ENCODE measurements around the gene TMEM161A.
"Not testable (repeated sequence)": the region's sequence is repeated elsewhere in the genome, so short reads cannot be mapped to it uniquely, and the experiment has no call there.

The TMEM161A gene

DNA sequence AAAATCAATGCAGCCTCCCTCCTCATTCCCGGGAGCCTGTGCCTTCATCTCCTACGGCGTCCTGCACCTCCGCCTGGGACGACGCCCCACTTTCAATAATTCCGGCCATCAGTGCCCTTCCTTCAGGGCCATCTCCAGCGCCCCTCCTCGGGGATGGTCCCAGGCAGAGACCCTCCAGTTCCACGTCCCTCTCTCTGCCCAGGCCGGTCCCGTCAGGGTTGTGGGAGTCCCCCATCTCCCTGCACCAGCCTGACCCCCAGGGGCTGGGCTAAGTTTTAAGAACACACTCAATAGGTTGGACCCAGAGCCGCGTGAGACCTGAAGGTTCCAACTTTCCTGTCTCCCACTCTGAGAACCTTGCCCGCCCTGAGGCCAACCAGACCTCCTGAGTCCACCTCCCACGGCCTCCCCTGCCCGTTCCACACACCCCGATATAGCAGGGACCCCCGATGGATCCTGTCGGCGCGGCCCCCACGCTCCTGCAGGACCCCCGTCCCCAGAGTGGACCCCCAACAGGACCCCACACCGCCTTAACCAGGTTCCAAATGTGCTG, 646 bp downstream of the TMEM161A start:
- Histone ChIP-seq H2BK120ac (ENCODE audit: low read depth, low read length) (no peak overlapping the region), H3K27me3 (ENCODE audit: control insufficient read depth in 3 of 3, insufficient read depth in 3 of 3, low read depth in 1 of 3, low read length in 3 of 3) (peaks cover 0 to 4% (median 0%) of the 10 kb centered on the region in 3 experiments), H3K9ac (ENCODE audit: low read depth, low read length, poor library complexity) (peak overlapping the region; percentile 76), H3K14ac (ENCODE audit: low read length) (peak overlapping the region; percentile 26), H2BK12ac (ENCODE audit: low read length) (no peak overlapping the region), H3K36me3 (replicated peaks in 1 of 2; ENCODE audit: control insufficient read depth in 2 of 2, insufficient read depth in 2 of 2, low read length in 2 of 2) (peaks cover 2% of the 10 kb centered on the region in 2 donors), H3K4me2 (ENCODE audit: insufficient read depth, low read length, poor library complexity, severe bottlenecking) (peak overlapping the region; percentile 90), H2AK5ac (ENCODE audit: low read depth, low read length) (peak overlapping the region; percentile 76), H3K23ac (ENCODE audit: low read depth, low read length, poor library complexity) (peak overlapping the region; percentile 47), H3K9me3 (replicated peaks in 1 of 2; ENCODE audit: control insufficient read depth in 2 of 2, insufficient read depth in 1 of 2, low read depth in 1 of 2, low read length in 2 of 2) (peaks cover 0 to 7% of the 10 kb centered on the region in 2 donors), H3K79me1 (ENCODE audit: low read depth, low read length) (no peaks in the 10 kb centered on the region), H4K91ac (ENCODE audit: low read depth, low read length, poor library complexity) (no peak overlapping the region), H3K18ac (ENCODE audit: low read length) (peak overlapping the region; percentile 97), H2AFZ (ENCODE audit: low read length) (peak overlapping the region; percentile 94), H2BK5ac (ENCODE audit: low read length) (no peak overlapping the region), H3K4me1 (ENCODE audit: control insufficient read depth in 2 of 2, insufficient read depth in 1 of 2, low read depth in 1 of 2, low read length in 2 of 2) (peaks cover 5 to 8% of the 10 kb centered on the region in 2 donors), H3K27ac (replicated peaks; ENCODE audit: low read length) (no peak overlapping the region), H3K4me3 (ENCODE audit: low read length in 2 of 2) (peak overlapping the region; percentile 75 to 85), H2BK15ac (ENCODE audit: low read length) (no peak overlapping the region), H4K8ac (ENCODE audit: low read depth, low read length) (no peak overlapping the region), H3K4ac (ENCODE audit: low read length) (no peak overlapping the region)
- no CpG with 5 or more reads among the region's 25 CpGs for WGBS, 2 donors (ENCODE audit: extremely low coverage in 2 of 2, insufficient read length in 2 of 2, insufficient replicate concordance in 1 of 2)
- DNase-seq (ENCODE audit: low spot score): no peak

DNA sequence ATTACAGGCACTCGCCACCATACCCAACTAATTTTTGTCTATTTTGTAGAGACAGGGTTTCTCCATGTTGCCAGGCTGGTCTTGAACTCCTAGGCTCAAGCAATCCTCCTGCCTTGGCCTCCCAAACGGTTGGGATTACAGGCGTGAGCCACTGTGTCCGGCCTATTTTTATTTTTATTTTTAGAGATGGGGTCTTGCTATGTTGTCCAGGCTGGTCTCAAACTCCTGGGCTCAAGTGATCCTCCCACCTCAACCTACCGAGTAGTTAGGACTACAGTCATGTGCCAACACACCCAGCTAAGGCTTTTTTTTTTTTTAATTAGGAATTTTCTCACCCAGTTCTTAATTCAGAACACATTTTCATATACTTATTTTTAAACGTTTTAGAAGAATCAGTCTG, 2.6 kb downstream of the TMEM161A start:
- not testable (repeated sequence) for H4K91ac ChIP-seq (ENCODE audit: low read depth, low read length, poor library complexity); H3K14ac ChIP-seq (ENCODE audit: low read length); H2BK5ac ChIP-seq (ENCODE audit: low read length); H2BK12ac ChIP-seq (ENCODE audit: low read length); H3K23ac ChIP-seq (ENCODE audit: low read depth, low read length, poor library complexity); H3K4ac ChIP-seq (ENCODE audit: low read length); H3K4me3 ChIP-seq (ENCODE audit: low read length in 2 of 2); H3K4me1 ChIP-seq (ENCODE audit: control insufficient read depth in 2 of 2, insufficient read depth in 1 of 2, low read depth in 1 of 2, low read length in 2 of 2); H3K36me3 ChIP-seq (replicated peaks in 1 of 2; ENCODE audit: control insufficient read depth in 2 of 2, insufficient read depth in 2 of 2, low read length in 2 of 2); H2BK15ac ChIP-seq (ENCODE audit: low read length); H3K79me1 ChIP-seq (ENCODE audit: low read depth, low read length); H3K27ac ChIP-seq (replicated peaks; ENCODE audit: low read length); DNase-seq (ENCODE audit: low spot score); H4K8ac ChIP-seq (ENCODE audit: low read depth, low read length); H2AK5ac ChIP-seq (ENCODE audit: low read depth, low read length); H3K18ac ChIP-seq (ENCODE audit: low read length); H3K9ac ChIP-seq (ENCODE audit: low read depth, low read length, poor library complexity); H2BK120ac ChIP-seq (ENCODE audit: low read depth, low read length); H2AFZ ChIP-seq (ENCODE audit: low read length); H3K4me2 ChIP-seq (ENCODE audit: insufficient read depth, low read length, poor library complexity, severe bottlenecking); H3K27me3 ChIP-seq (ENCODE audit: control insufficient read depth in 3 of 3, insufficient read depth in 3 of 3, low read depth in 1 of 3, low read length in 3 of 3)
- peaks cover 0 to 14% of the 10 kb centered on the region in 2 donors for H3K9me3 ChIP-seq (replicated peaks in 1 of 2; ENCODE audit: control insufficient read depth in 2 of 2, insufficient read depth in 1 of 2, low read depth in 1 of 2, low read length in 2 of 2)
- no CpG with 5 or more reads among the region's 6 CpGs for WGBS, 2 donors (ENCODE audit: extremely low coverage in 2 of 2, insufficient read length in 2 of 2, insufficient replicate concordance in 1 of 2)

DNA sequence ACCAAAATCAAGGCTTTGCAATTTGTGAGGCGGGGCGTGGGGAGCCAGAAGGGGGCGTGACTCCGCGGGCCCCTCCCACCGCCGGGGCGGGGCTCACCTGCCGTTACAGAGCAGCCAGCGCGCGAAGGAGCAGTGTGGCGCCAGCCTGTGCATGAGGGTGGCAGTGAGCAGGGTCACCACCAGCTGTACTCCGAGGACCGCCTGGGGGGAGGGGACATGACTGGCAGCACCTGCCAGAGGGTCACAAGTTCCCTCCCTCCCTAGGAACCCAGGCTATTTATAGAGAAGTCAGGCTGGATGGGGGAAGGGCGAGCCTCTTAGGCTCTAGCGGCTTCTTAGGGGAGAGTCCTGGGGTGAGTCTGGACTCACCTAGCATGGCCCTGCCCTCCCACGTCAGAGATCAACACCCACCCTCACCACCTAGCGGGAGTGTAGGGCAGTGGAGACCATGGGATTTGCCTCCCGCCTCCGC, 3.6 kb downstream of the TMEM161A start:
- no peak overlapping the region for H2BK15ac ChIP-seq (ENCODE audit: low read length)
- peaks cover 5 to 8% of the 10 kb centered on the region in 2 donors for H3K4me1 ChIP-seq (ENCODE audit: control insufficient read depth in 2 of 2, insufficient read depth in 1 of 2, low read depth in 1 of 2, low read length in 2 of 2)
- H3K27ac ChIP-seq (replicated peaks; ENCODE audit: low read length): no peak overlapping the region
- H3K79me1 ChIP-seq (ENCODE audit: low read depth, low read length): peaks cover 3% of the 10 kb centered on the region
- peak overlapping the region; percentile 40 for H2AK5ac ChIP-seq (ENCODE audit: low read depth, low read length)
- peak overlapping the region; percentile 3 for H3K18ac ChIP-seq (ENCODE audit: low read length)
- H3K4me2 ChIP-seq (ENCODE audit: insufficient read depth, low read length, poor library complexity, severe bottlenecking): peak overlapping the region; percentile 36
- H3K27me3 ChIP-seq (ENCODE audit: control insufficient read depth in 3 of 3, insufficient read depth in 3 of 3, low read depth in 1 of 3, low read length in 3 of 3): peaks cover 0 to 2% (median 0%) of the 10 kb centered on the region in 3 experiments
- H4K91ac ChIP-seq (ENCODE audit: low read depth, low read length, poor library complexity): no peak overlapping the region
- no peak overlapping the region for H4K8ac ChIP-seq (ENCODE audit: low read depth, low read length)
- peaks cover 0 to 11% of the 10 kb centered on the region in 2 donors for H3K9me3 ChIP-seq (replicated peaks in 1 of 2; ENCODE audit: control insufficient read depth in 2 of 2, insufficient read depth in 1 of 2, low read depth in 1 of 2, low read length in 2 of 2)
- no peak overlapping the region for H3K14ac ChIP-seq (ENCODE audit: low read length)
- H3K9ac ChIP-seq (ENCODE audit: low read depth, low read length, poor library complexity): peak overlapping the region; percentile 51
- H2AFZ ChIP-seq (ENCODE audit: low read length): no peak overlapping the region
- no peak overlapping the region for H2BK120ac ChIP-seq (ENCODE audit: low read depth, low read length)
- peak overlapping the region; percentile 80 for H3K23ac ChIP-seq (ENCODE audit: low read depth, low read length, poor library complexity)
- no peak overlapping the region for H2BK12ac ChIP-seq (ENCODE audit: low read length)
- peaks cover 5 to 16% of the 10 kb centered on the region in 2 donors for H3K36me3 ChIP-seq (replicated peaks in 1 of 2; ENCODE audit: control insufficient read depth in 2 of 2, insufficient read depth in 2 of 2, low read length in 2 of 2)
- no peak overlapping the region for H2BK5ac ChIP-seq (ENCODE audit: low read length)
- DNase-seq (ENCODE audit: low spot score): no peak
- H3K4ac ChIP-seq (ENCODE audit: low read length): no peak overlapping the region
- WGBS, 2 donors (ENCODE audit: extremely low coverage in 2 of 2, insufficient read length in 2 of 2, insufficient replicate concordance in 1 of 2): no CpG with 5 or more reads among the region's 21 CpGs
- H3K4me3 ChIP-seq (ENCODE audit: low read length in 2 of 2): peak overlapping the region in 1 of 2 donors; percentile 5

DNA sequence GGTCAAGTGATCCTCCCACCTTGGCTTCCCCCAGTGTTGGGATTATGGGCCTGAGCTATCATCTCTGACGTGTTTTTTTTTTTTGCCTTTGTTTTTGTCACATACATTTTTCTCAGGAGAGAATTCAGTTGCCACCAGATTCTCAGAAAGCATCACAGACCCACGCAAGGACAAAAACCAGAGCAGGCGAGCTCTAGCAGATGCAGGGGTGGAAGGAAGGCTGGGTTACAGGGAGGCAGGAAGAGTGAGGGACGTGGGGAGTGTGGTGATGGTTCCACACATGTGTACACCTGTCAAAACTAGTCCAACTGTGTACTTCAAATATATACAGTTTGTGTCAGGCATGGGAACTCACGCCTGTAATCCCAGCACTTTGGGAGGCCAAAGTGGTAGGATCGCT, 4.3 kb downstream of the TMEM161A start:
- H2BK5ac ChIP-seq (ENCODE audit: low read length): no peak overlapping the region
- no peak overlapping the region for H3K14ac ChIP-seq (ENCODE audit: low read length)
- H3K27me3 ChIP-seq (ENCODE audit: control insufficient read depth in 3 of 3, insufficient read depth in 3 of 3, low read depth in 1 of 3, low read length in 3 of 3): peaks cover 0 to 2% (median 0%) of the 10 kb centered on the region in 3 experiments
- H4K91ac ChIP-seq (ENCODE audit: low read depth, low read length, poor library complexity): no peak overlapping the region
- peaks cover 3% of the 10 kb centered on the region for H3K79me1 ChIP-seq (ENCODE audit: low read depth, low read length)
- H2BK120ac ChIP-seq (ENCODE audit: low read depth, low read length): no peak overlapping the region
- no peak overlapping the region for H3K4me3 ChIP-seq (ENCODE audit: low read length in 2 of 2)
- no peak overlapping the region for H3K18ac ChIP-seq (ENCODE audit: low read length)
- H2AK5ac ChIP-seq (ENCODE audit: low read depth, low read length): no peak overlapping the region
- H3K23ac ChIP-seq (ENCODE audit: low read depth, low read length, poor library complexity): no peak overlapping the region
- no peak overlapping the region for H3K4ac ChIP-seq (ENCODE audit: low read length)
- no peak overlapping the region for H2BK12ac ChIP-seq (ENCODE audit: low read length)
- H4K8ac ChIP-seq (ENCODE audit: low read depth, low read length): no peak overlapping the region
- H3K9ac ChIP-seq (ENCODE audit: low read depth, low read length, poor library complexity): no peak overlapping the region
- peaks cover 5 to 18% of the 10 kb centered on the region in 2 donors for H3K36me3 ChIP-seq (replicated peaks in 1 of 2; ENCODE audit: control insufficient read depth in 2 of 2, insufficient read depth in 2 of 2, low read length in 2 of 2)
- peaks cover 5 to 8% of the 10 kb centered on the region in 2 donors for H3K4me1 ChIP-seq (ENCODE audit: control insufficient read depth in 2 of 2, insufficient read depth in 1 of 2, low read depth in 1 of 2, low read length in 2 of 2)
- no peak overlapping the region for H2AFZ ChIP-seq (ENCODE audit: low read length)
- DNase-seq (ENCODE audit: low spot score): no peak
- H3K27ac ChIP-seq (replicated peaks; ENCODE audit: low read length): no peak overlapping the region
- H3K4me2 ChIP-seq (ENCODE audit: insufficient read depth, low read length, poor library complexity, severe bottlenecking): no peak overlapping the region
- H2BK15ac ChIP-seq (ENCODE audit: low read length): no peak overlapping the region
- no CpG with 5 or more reads among the region's 6 CpGs for WGBS, 2 donors (ENCODE audit: extremely low coverage in 2 of 2, insufficient read length in 2 of 2, insufficient replicate concordance in 1 of 2)
- H3K9me3 ChIP-seq (replicated peaks in 1 of 2; ENCODE audit: control insufficient read depth in 2 of 2, insufficient read depth in 1 of 2, low read depth in 1 of 2, low read length in 2 of 2): peaks cover 0 to 10% of the 10 kb centered on the region in 2 donors

Data from neuronal stem cell (in vitro differentiated cells).